Epithelial cell of esophagus (primary cell): ENCODE data around the gene HNF1B.

Experiments used
- DNase-seq: peaks from one replicate; pipeline ENCODE4 v3.0.0; 2010; ENCODE audit warnings: low read depth
- H3K4me3 ChIP-seq: 2 replicates; pipeline ENCODE4 v1.5.1; 2011; ENCODE audit warnings: mild to moderate bottlenecking, low read length, control low read depth
- CTCF ChIP-seq: IDR thresholded peaks from 2 replicates; pipeline ENCODE4 v1.5.1; 2011; ENCODE audit warnings: low read depth, mild to moderate bottlenecking, low read length, control low read depth, inconsistent platforms; ENCODE audit not compliant: insufficient read depth; ENCODE audit errors: missing control alignments

HNF1B gene

GRCh38 chr17:37648555-37648954, 96.3 kb downstream of the HNF1B start:
- no peak overlapping the region for H3K4me3 ChIP-seq
- DNase-seq, result peak; percentile 74
- TF ChIP-seq CTCF, result no peak

GRCh38 chr17:37647856-37648255, 97.0 kb downstream of the HNF1B start:
- no peak overlapping the region for H3K4me3 ChIP-seq
- no peak for DNase-seq
- TF ChIP-seq CTCF, result no peak

GRCh38 chr17:37643869-37644268, 101.0 kb downstream of the HNF1B start:
- no peak for DNase-seq
- H3K4me3 ChIP-seq, result peak overlapping the region; percentile 86
- TF ChIP-seq CTCF, result no peak

GRCh38 chr17:37643118-37643766, 101.6 kb downstream of the HNF1B start, which contains the start of gene DDX52:
Gene DDX52 (minus strand): TSS chr17:37643446. CDS start chr17:37643420, 26 bp downstream.
- H3K4me3 ChIP-seq, result peak within 1 kb of the TSS; percentile 86
- DNase-seq, result peak; percentile 93
- TF ChIP-seq CTCF, result peak; percentile 6

- peak; percentile 76 for DNase-seq
- no peak for TF ChIP-seq CTCF
- H3K4me3 ChIP-seq, result peak overlapping the region; percentile 86
Measured at GRCh38 chr17:37642681-37643080, 102.2 kb downstream of the HNF1B start.

- TF ChIP-seq CTCF, result no peak
- DNase-seq, result no peak
- no peak overlapping the region for H3K4me3 ChIP-seq
Measured at GRCh38 chr17:37640015-37640414, 104.8 kb downstream of the HNF1B start.

GRCh38 chr17:37637956-37638355, 106.9 kb downstream of the HNF1B start:
- no peak for DNase-seq
- no peak for TF ChIP-seq CTCF
- H3K4me3 ChIP-seq, result no peak overlapping the region
